Common myeloid progenitor, CD34-positive (primary cell): ENCODE data around the gene NPFFR1.

ENCODE experiments used
- CTCF ChIA-PET: fragments of 350-600 bp; sonication (Branson Sonifier 250); formaldehyde crosslinking; loops from one replicate; lab custom pipeline; 2021; ENCODE audit warnings: antibody characterized with exemption; lab: Charles Lee
- POLR2A ChIA-PET: fragments of 350-600 bp; sonication (Branson Sonifier 250); formaldehyde crosslinking; loops from one replicate; lab custom pipeline; 2021; ENCODE audit warnings: antibody characterized with exemption; lab: Charles Lee
- DNase-seq, 3 donors: peaks; one replicate each; pipeline versions ENCODE4 v3.0.0 to v3.0.0-alpha.2; 2013
- H3K27ac ChIP-seq, 2 experiments: 1 replicate in 1 of 2; 2 replicates in 1 of 2; pipeline ENCODE4 v1.7.0; 2013; ENCODE audit warnings: inconsistent platforms in 2 of 2, low read length in 2 of 2, mild to moderate bottlenecking in 2 of 2, low read depth in 1 of 2, moderate library complexity in 1 of 2; ENCODE audit not compliant: severe bottlenecking in 2 of 2, insufficient read depth in 1 of 2, poor library complexity in 1 of 2
- H3K27me3 ChIP-seq, 5 experiments: replicated peaks in 2 of 5; 1 replicate in 3 of 5; 2 replicates in 2 of 5; pipeline versions ENCODE4 v1.6.1 to v1.7.0; 2013; ENCODE audit warnings: low read length in 4 of 5, mild to moderate bottlenecking in 2 of 5, moderate library complexity in 2 of 5, inconsistent platforms in 1 of 5; ENCODE audit not compliant: insufficient read depth in 5 of 5, control insufficient read depth in 4 of 5
- H3K36me3 ChIP-seq, 4 experiments: 1 replicate in 2 of 4; 2 replicates in 2 of 4; pipeline versions ENCODE4 v1.6.1 to v1.7.0; 2013; ENCODE audit warnings: low read length in 3 of 4, control low read depth in 1 of 4, mild to moderate bottlenecking in 1 of 4; ENCODE audit not compliant: control insufficient read depth in 4 of 4, insufficient read depth in 4 of 4
- H3K4me1 ChIP-seq, 4 experiments: 1 replicate in 3 of 4; 2 replicates in 1 of 4; pipeline versions ENCODE4 v1.6.1 to v1.7.1; 2013; ENCODE audit warnings: low read length in 3 of 4, mild to moderate bottlenecking in 3 of 4, control low read depth in 1 of 4, inconsistent platforms in 1 of 4, moderate library complexity in 1 of 4; ENCODE audit not compliant: control insufficient read depth in 4 of 4, insufficient read depth in 4 of 4; ENCODE audit errors: control extremely low read depth in 1 of 4
- H3K4me3 ChIP-seq, 7 experiments: 1 replicate in 4 of 7; 2 replicates in 3 of 7; pipeline versions ENCODE4 v1.5.1 to v1.7.0; 2013; ENCODE audit warnings: mild to moderate bottlenecking in 7 of 7, low read length in 6 of 7, moderate library complexity in 6 of 7, inconsistent platforms in 2 of 7, low read depth in 2 of 7, control low read depth in 1 of 7; ENCODE audit not compliant: insufficient read depth in 4 of 7, control insufficient read depth in 1 of 7; ENCODE audit errors: extremely low read depth in 1 of 7
- H3K9me3 ChIP-seq, 5 experiments: 1 replicate in 4 of 5; 2 replicates in 1 of 5; pipeline versions ENCODE4 v1.6.1 to v1.7.1; 2013; ENCODE audit warnings: low read length in 4 of 5, mild to moderate bottlenecking in 2 of 5, inconsistent platforms in 1 of 5, low read depth in 1 of 5, moderate library complexity in 1 of 5; ENCODE audit not compliant: control insufficient read depth in 4 of 5, insufficient read depth in 2 of 5; ENCODE audit errors: control extremely low read depth in 1 of 5
- WGBS: methylation state at CpG from one replicate; pipeline ENCODE4 v1.1.5; 2013; ENCODE audit not compliant: insufficient coverage; 5-methylcytosine and 5-hydroxymethylcytosine counted together

Gene NPFFR1

GRCh38 chr10:70315276-70315675, 31.5 kb upstream of the NPFFR1 start:
- Histone ChIP-seq H3K27me3 (peaks cover 0 to 14% (median 0%) of the 10 kb centered on the region in 5 experiments), H3K27ac (no peak overlapping the region), H3K4me1 (no peaks in the 10 kb centered on the region), H3K9me3 (no peaks in the 10 kb centered on the region), H3K36me3 (no peaks in the 10 kb centered on the region), H3K4me3 (no peak overlapping the region)
- POLR2A ChIA-PET, result no interaction called here
- DNase-seq, result no peak
- CTCF ChIA-PET, result interaction anchor here (1.5 kb wide), 1 partner anchor 89 kb away, joined by 3 read pairs; no protein-coding TSS in a partner anchor
- WGBS, result 90% methylated on average over 1 of the region's 2 CpGs

- CTCF ChIA-PET, result interaction anchor here (1.2 to 1.5 kb wide), 5 partner anchors 16 to 86 kb away, joined by 3 to 4 read pairs (median 3); no protein-coding TSS in a partner anchor
- H3K4me3 ChIP-seq, result no peak overlapping the region
- no peaks in the 10 kb centered on the region for H3K9me3 ChIP-seq
- no peak for DNase-seq
- H3K27me3 ChIP-seq, result peaks cover 0 to 17% (median 0%) of the 10 kb centered on the region in 5 experiments
- WGBS, result 93% methylated on average over 3 of the region's 4 CpGs
- POLR2A ChIA-PET, result no interaction called here
- H3K27ac ChIP-seq, result no peak overlapping the region
- peaks cover 0 to 10% (median under 1%) of the 10 kb centered on the region in 4 experiments for H3K4me1 ChIP-seq
- H3K36me3 ChIP-seq, result no peaks in the 10 kb centered on the region
Measured at GRCh38 chr10:70312972-70313371, 29.2 kb upstream of the NPFFR1 start.

- no peak overlapping the region for H3K27ac ChIP-seq
- POLR2A ChIA-PET, result no interaction called here
- no peaks in the 10 kb centered on the region for H3K9me3 ChIP-seq
- no peak for DNase-seq
- H3K36me3 ChIP-seq, result no peaks in the 10 kb centered on the region
- H3K4me3 ChIP-seq, result no peak overlapping the region
- H3K4me1 ChIP-seq, result peaks cover 0 to 17% (median under 1%) of the 10 kb centered on the region in 4 experiments
- CTCF ChIA-PET, result interaction anchor here (1.0 to 1.4 kb wide), 2 partner anchors 15 to 35 kb away, joined by 3 to 4 read pairs; no protein-coding TSS in a partner anchor
- H3K27me3 ChIP-seq, result peaks cover 0 to 20% (median 0%) of the 10 kb centered on the region in 5 experiments
- WGBS, result 98% methylated on average over 4 of the region's 5 CpGs
Measured at GRCh38 chr10:70312249-70312648, 28.4 kb upstream of the NPFFR1 start.

GRCh38 chr10:70311698-70312097, 27.9 kb upstream of the NPFFR1 start:
- WGBS, result 96% methylated on average over 2 of the region's 3 CpGs
- ChIA-PET POLR2A (no interaction called here), CTCF (interaction anchor here (1.0 to 1.4 kb wide), 2 partner anchors 15 to 35 kb away, joined by 3 to 4 read pairs; no protein-coding TSS in a partner anchor)
- DNase-seq, result no peak
- Histone ChIP-seq H3K4me1 (peaks cover 0 to 17% (median under 1%) of the 10 kb centered on the region in 4 experiments), H3K27me3 (peaks cover 0 to 19% (median 0%) of the 10 kb centered on the region in 5 experiments), H3K4me3 (no peak overlapping the region), H3K36me3 (no peaks in the 10 kb centered on the region), H3K27ac (no peak overlapping the region), H3K9me3 (no peaks in the 10 kb centered on the region)

GRCh38 chr10:70309661-70310060, 25.9 kb upstream of the NPFFR1 start:
- no peak overlapping the region for H3K4me3 ChIP-seq
- ChIA-PET CTCF (interaction anchor here (0.8 to 1.2 kb wide), 5 partner anchors 10 to 163 kb away, joined by 3 to 5 read pairs (median 4); partner anchors contain the start of gene TYSND1), POLR2A (no interaction called here)
- peaks cover 0 to 11% (median 0%) of the 10 kb centered on the region in 5 experiments for H3K27me3 ChIP-seq
- H3K27ac ChIP-seq, result no peak overlapping the region
- no peaks in the 10 kb centered on the region for H3K36me3 ChIP-seq
- H3K9me3 ChIP-seq, result no peaks in the 10 kb centered on the region
- WGBS, result 87% methylated on average over 6 of the region's 7 CpGs
- DNase-seq, result no peak
- peaks cover 0 to 24% (median 4%) of the 10 kb centered on the region in 4 experiments for H3K4me1 ChIP-seq

GRCh38 chr10:70308121-70309060, 24.6 kb upstream of the NPFFR1 start:
- no peak overlapping the region for H3K27ac ChIP-seq
- POLR2A ChIA-PET, result no interaction called here
- no peak for DNase-seq
- H3K4me3 ChIP-seq, result no peak overlapping the region
- H3K36me3 ChIP-seq, result no peaks in the 10 kb centered on the region
- no peaks in the 10 kb centered on the region for H3K9me3 ChIP-seq
- peaks cover 0 to 24% (median 4%) of the 10 kb centered on the region in 4 experiments for H3K4me1 ChIP-seq
- 92% methylated on average over 18 of the region's 19 CpGs for WGBS
- H3K27me3 ChIP-seq, result peaks cover 0 to 10% (median 0%) of the 10 kb centered on the region in 5 experiments
- CTCF ChIA-PET, result interaction anchor here (1.2 kb wide), 2 partner anchors 16 to 17 kb away, joined by 3 read pairs; no protein-coding TSS in a partner anchor
